Left colon (tissue), 2 donors: ENCODE measurements around the gene RAB25. TPM values are rescaled to one million over a fixed set of nuclear protein-coding genes. Genes with fewer than 3 reads are reported as not detected.
"Not testable (repeated sequence)": the region's sequence is repeated elsewhere in the genome, so short reads cannot be mapped to it uniquely, and the experiment has no call there.

Source experiments
- ATAC-seq: fragments of 200-7000 bp; cut with Tn5 transposase; one replicate; pipeline ENCODE4 v1.9.1; 2020; ENCODE audit warnings: mild to moderate bottlenecking, moderate library complexity
- DNase-seq, 2 donors: peaks; one replicate each; pipeline ENCODE4 v3.0.0-alpha.2; 2020
- intact Hi-C, 2 donors: fragments of 100-400 bp; cut with DNase I in 1 of 2; cut with micrococcal nuclease in 1 of 2; formaldehyde crosslinking; loops; one replicate each; pipeline versions ENCODE4 v1.11.2 to v1.14.0; 2022; cut with DNase I, micrococcal nuclease
- total RNA-seq, 2 donors: library from RNA; stranded (reverse); fragmentation: NEBNext Ultra II Directional; extraction: Animal tissue kit (Norgen Biotek cat#: 25700); gene quantifications; one replicate each; pipeline ENCODE4 v1.2.1, GENCODE V29; 2021
- donor health status: DM: no; HTN: no; CAD: no.
- donor health status: DM: yes; HTN: yes; CAD: no.

Gene RAB25
- total RNA-seq, 2 donors from 2014 or later = 203 to 231 TPM

DNA sequence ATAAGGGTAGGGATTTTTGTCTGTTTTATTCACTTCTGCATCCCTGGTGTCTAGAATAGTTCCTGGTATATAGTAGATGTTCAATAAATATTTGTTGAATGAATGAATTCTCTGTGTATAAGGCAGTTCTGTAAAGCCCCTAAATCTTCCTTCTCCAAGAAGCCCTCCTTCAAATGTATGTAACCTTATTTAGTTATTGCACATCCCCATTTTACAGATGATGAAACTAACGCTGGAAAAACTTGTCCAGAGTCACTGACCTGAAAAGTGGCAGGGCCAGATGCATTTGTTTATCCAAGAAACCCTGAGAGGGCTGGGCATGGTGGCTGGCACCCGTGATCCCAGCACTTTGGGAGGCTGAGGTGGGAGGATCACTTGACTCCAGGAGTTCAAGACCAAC is 49.3 kb downstream of the RAB25 start:
- intact Hi-C loops = no loop called here
- no peak for ATAC-seq
- DNase-seq = no peak

DNA sequence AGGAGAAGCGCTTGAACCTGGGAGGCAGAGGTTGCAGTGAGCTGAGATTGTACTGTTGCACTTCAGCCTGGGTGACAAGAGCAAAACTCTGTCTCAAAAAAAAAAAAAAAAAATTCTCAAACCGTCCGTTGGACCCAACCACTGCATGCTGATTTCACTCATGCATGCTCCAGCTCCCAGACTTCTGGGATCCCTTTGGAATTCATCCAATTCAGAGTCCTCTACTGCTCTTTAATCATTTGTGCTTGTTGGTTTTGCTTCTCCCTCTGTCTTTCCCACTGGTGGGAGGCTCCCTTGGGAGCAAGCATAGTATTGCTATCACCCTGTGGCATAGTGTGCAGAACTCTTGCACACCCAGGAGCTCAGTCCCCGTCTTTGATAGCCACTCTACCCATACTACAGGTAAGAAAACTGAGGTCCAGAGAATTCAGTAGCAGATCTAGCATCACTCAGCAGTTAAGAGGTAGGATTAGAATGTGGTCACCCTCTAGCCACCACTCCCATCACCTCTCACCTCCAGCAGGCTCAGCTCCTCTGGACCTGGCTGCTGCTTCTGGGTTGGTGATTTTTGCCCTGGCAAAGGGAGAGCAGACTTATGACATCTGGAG is 50.5 kb downstream of the RAB25 start:
- DNase-seq (no peak), ATAC-seq (no peak)

DNA sequence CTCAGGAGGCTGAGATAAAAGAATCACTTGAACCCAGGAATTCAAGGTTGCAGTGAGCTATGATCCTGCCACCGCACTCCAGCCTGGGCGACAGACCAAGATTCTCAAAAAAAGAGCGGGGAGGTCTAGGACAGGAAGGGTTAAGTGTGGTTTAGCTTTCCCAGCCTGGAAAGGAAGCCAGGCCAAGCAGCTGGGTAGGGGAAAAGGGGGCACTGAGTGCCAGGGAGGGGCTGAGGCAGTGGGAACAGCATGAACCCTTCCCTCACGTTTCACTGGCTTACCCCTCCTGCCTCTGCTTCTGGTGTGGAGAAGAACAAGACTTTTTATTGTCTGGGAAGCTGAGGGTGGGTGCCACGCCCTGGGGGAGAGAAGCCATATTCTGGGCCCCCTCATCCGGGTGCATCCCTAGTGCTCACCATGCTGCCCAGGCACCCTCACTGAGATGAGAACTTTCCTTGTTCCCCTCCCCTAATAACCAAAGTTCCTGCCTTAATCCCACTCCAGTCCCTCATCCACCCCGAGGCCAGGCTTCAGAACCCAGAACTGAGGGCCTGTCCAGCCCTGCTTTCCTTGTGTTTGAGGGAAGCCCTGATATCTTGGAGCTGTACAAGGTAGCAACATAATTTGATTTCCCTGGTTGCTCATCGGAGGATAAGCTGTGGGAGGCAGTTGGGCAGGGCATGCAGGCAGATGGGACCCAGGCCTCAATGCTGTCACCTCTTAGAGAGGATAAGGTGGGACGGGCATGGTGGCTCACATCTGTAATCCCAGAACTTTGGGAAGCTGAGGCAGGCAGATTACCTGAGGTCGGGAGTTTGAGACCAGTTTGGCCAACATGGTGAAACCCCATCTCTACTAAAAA is 51.5 kb downstream of the RAB25 start:
- ATAC-seq (no peak), DNase-seq (peak in 1 of 2 donors; percentile 36)
- intact Hi-C loops = no loop called here

More for the DNA sequence above, 50.5 kb downstream of the RAB25 start:
- intact Hi-C loops = no loop called here

DNA sequence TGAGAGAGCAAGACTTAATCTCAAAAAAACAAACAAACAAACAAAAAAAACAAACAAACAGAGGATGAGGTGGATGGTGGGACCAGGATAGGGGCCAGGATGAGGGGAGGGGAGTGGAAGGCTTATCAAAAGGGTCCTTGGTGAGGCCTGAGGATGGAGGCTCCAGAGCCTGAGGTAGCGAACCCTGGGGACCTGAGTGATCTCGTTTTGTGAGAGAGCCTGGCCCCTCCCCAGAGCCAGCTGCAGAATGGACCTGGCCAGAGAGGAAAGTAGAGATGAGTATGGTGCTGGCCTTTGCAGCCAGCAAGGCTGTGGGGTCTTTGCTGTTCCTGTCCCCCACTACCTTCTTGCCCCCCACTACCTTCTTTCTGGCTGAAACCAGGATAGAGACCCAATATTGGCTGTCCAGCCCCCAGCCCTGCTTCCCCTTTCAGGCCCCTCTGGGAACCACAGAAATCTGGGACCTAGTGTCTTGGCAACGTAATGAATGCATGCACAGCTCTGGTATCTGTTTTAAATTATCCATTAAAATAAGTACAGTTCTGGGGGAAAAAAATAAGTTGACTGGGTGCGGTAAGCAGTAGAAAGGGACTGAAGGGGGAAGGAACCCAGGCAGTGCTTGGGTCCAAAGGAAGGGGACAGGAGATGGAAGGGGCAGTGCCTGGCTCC is 52.5 kb downstream of the RAB25 start:
- ATAC-seq (no peak), DNase-seq (no peak)
- intact Hi-C loops = no loop called here

DNA sequence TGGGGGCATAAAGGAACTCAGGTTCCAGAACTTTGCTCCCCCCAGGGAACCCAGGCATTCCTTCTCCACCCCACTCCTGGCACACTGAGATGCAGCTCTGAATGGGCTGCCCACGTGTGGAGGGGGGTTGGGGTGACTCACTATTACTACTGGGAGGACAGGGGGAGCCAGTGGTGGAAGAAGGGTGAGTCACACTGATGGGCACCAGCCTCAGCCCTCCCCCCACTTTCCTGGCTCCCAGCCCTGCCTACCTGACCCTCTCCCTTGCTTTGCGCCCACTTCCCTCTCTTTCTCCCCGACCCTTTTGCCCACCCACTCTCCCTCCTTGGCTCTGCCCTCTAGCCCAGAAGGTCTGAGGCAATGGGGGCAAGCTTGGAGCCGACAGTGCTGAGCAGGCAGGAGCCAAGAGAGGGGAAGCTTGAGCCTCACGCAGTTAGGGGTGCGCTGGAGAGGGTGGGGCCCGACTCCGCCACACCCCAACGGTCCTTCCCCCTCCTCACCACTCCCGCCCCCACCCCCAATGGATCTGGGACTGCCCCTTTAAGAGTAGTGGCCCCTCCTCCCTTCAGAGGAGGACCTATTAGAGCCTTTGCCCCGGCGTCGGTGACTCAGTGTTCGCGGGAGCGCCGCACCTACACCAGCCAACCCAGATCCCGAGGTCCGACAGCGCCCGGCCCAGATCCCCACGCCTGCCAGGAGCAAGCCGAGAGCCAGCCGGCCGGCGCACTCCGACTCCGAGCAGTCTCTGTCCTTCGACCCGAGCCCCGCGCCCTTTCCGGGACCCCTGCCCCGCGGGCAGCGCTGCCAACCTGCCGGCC is 53.4 kb downstream of the RAB25 start, which contains the start of gene LMNA:
Gene LMNA, plus strand, starts transcription at position 611 of the 818 bp plus-strand sequence. CDS start 208 bp downstream, outside the sequence.
- DNase-seq = peak; percentile 92 to 93
- intact Hi-C loops = no loop called here
- ATAC-seq = peak; percentile 69

DNA sequence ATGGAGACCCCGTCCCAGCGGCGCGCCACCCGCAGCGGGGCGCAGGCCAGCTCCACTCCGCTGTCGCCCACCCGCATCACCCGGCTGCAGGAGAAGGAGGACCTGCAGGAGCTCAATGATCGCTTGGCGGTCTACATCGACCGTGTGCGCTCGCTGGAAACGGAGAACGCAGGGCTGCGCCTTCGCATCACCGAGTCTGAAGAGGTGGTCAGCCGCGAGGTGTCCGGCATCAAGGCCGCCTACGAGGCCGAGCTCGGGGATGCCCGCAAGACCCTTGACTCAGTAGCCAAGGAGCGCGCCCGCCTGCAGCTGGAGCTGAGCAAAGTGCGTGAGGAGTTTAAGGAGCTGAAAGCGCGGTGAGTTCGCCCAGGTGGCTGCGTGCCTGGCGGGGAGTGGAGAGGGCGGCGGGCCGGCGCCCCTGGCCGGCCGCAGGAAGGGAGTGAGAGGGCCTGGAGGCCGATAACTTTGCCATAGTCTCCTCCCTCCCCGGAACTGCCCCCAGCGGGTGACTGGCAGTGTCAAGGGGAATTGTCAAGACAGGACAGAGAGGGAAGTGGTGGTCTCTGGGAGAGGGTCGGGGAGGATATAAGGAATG is 54.1 kb downstream of the RAB25 start:
- intact Hi-C loops = no loop called here
- DNase-seq (no peak), ATAC-seq (peak; percentile 40)

DNA sequence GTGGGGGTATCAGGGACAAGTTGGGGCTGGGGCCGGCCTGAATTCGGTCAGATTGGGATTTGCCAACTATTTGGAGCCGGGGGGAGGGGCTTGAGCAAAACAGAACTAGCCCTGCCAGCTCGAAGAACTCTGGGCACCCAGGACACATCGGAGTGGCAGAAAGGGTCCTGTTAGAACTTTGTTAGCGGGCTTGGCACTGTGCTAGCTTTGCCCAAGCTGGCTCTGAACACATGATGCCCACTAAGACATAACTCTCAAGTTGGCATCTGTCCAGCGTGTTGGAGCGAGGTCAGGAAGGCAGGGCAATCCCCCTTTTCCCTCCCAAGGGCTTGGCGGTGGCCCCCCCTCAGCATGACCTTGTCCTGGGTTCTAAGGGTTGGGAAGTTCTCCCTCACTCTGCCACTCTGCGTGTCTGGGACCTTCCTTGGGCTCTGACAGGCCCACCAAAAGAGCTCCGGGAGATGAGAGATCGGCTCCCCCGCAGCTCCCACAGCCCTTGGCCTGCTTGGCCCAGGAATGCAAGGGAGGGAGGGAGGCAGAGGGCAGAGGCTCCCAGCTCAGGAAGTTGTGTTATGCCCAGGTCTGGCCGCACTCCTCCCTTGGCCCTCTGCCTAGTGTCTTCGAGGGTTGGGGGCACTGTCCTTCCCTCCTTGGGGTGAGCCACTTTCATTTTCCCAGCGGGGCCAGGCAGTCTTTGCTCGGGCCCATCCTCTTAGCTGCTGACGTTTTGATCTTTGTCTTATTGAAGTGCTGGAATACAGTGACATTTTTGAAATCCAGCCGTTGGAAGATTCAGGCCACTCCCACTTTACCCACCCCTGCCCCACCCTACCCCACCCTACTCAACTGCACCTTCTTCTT is 54.8 kb downstream of the RAB25 start:
- intact Hi-C loops = no loop called here
- ATAC-seq (peak; percentile 50), DNase-seq (peak; percentile 75)

DNA sequence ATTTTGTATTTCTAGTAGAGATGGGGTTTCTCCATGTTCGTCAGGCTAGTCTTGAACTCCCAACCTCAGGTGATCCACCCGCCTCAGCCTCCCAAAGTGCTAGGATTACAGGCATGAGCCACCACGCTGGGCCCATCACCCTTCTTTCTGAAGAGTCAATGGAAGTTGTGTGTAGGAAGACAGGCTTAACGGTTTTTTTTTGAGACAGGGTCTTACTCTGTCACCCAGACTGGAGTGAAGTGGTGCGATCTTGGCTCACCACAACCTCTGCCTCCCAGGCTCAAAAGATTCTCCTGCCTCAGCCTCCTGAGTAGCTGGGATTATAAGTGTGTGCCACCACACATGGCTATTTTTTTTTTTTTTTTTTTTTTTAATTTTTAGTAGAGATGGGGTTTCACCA is 55.8 kb downstream of the RAB25 start:
- not testable (repeated sequence) for DNase-seq

DNA sequence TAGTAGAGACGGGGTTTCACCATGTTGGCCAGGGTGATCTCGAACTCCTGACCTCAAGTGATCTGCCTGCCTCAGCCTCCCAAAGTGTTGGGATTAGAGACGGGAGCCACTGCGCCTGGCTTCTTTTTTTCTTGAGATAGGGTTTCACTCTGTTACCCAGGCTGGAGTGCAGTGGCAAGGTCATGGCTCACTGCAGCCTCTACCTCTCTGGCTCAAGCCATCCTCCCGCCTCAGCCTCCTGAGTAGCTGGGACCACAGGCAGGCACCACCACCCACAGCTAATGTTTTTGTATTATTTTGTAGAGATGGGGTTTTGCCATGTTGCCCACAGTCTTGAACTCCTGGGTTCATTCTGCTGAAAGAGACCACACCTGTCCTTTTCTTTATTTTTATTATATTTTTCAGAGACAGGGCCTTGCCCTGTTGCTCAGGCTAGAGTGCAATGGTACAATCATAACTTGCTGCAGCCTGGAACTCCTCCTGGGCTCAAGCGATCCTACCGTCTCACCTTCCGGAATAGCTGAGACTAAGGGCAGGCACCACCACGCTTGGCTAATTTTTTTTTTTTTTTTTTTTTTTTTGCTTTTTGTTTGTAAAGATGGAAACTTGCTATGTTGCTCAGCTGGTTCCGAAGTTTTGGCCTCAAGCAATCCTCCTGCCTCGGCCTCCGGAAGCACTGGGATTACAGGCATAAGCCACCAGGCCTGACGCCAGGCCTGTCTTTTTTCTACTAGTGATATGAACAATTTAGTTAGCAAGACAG is 56.6 kb downstream of the RAB25 start:
- no peak for DNase-seq

More for the DNA sequence above, 55.8 kb downstream of the RAB25 start:
- intact Hi-C loops, ATAC-seq: not testable (repeated sequence)

DNA sequence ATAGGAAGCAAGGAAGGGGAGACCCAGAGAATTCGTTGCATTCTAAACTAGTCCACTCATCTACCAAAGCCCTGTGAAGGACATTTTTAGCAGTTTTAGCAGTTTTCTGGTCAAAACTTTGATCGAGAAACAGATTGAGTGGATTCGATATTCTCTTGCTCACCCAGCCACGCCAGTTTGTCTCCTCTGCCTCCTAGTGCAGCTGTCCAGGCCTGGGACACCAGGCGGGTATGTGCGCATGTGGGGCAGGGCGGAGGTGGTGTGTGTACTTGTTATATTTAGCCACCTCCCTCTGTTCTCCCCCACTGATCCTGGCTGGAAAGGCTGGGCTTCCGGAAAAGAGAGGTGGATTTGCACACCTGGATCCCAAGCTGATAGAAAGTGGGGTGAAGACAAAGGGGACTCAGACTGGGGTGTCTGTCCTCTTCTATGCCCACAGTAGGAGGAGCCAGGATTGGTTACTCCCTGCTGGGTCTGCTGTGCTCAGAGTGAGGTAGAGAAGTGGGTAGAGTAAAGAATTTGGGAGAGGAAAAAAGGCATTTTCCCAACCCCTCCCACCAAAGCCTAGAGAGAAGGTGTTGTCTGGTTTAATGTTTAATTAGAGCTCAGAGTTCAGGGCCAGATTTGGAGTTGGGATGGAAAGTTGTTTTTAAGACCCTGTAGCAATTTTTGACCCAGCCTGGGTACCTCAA is 57.4 kb downstream of the RAB25 start:
- DNase-seq (peak; percentile 85 to 92), ATAC-seq (peak; percentile 58)
- intact Hi-C loops = no loop called here

More for the DNA sequence above, 56.6 kb downstream of the RAB25 start:
- intact Hi-C loops = no loop called here
- no peak for ATAC-seq

DNA sequence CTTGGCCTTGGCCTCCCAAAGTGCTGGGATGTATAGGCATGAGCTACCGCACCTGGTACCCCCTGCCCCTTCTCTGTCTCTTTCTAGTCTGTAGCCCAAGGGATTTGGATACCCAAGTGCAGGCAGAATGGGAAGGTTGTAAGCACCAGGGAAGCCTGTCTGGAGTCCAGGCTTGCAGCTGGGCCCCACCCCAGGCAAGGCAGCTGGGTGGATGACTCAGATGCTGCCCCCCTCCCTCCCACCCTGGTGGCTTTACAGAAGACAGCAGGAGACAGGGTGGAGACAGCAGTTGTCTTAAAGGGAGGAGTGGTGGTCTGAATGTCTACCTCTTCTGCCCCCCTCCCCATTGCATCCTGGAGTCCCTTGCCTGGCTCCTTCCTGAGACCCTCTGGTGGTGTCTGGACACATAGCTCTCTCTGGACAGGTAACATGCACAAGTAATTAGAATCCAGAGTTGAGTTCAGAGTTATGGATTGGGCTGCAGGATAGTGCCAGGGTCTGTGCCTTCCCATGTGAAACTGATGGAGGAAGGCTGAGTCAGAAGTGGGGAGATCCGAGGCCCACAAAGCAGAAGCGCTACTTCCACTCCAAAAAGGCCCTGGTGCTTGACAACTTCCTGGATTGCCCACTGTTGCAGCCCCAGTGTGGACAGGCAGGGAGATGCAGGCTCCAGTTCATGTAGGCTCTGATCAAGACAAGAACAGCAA is 58.7 kb downstream of the RAB25 start:
- DNase-seq = peak; percentile 65 to 75

More for the DNA sequence above, 58.7 kb downstream of the RAB25 start:
- peak; percentile 12 for ATAC-seq
- intact Hi-C loops = no loop called here

Other genes starting within 250 kb of the RAB25 start
- 10 to 100 TPM; 38.2 to 41.2 TPM for gene GON4L, start 203.9 kb upstream of the RAB25 start, total RNA-seq
- gene SYT11, start 201.6 kb upstream of the RAB25 start, total RNA-seq = 1 to 10 TPM; 1.8 to 4.2 TPM
- 10 to 100 TPM; 21.5 to 26.3 TPM for gene RIT1, start 149.8 kb upstream of the RAB25 start, total RNA-seq
- 10 to 100 TPM; 45.6 to 54.1 TPM for gene KHDC4, start 126.7 kb upstream of the RAB25 start, total RNA-seq
- 1 to 10 TPM; 5.2 to 5.6 TPM for gene RXFP4, start 119.5 kb upstream of the RAB25 start, total RNA-seq
- 100 to 1,000 TPM in 1 of 2 donors, 10 to 100 TPM in 1; 99.3 to 103 TPM for gene ARHGEF2, start 82.6 kb upstream of the RAB25 start, total RNA-seq
- 100 to 1,000 TPM; 180 TPM for gene SSR2, start 40.2 kb upstream of the RAB25 start, total RNA-seq
- 10 to 100 TPM; 21.7 to 26.7 TPM for gene UBQLN4, start 7.4 kb upstream of the RAB25 start, total RNA-seq
- 10 to 100 TPM; 70.6 to 72.7 TPM for gene LAMTOR2, start 6.4 kb upstream of the RAB25 start, total RNA-seq
- gene MEX3A, start 21.3 kb downstream of the RAB25 start, total RNA-seq = 1 to 10 TPM in 1 of 2 donors, under 1 TPM in 1; 0.78 to 1.1 TPM
- 100 to 1,000 TPM; 335 to 478 TPM for gene LMNA, start 53.6 kb downstream of the RAB25 start, total RNA-seq
- 1 to 10 TPM; 3.5 to 6.5 TPM for gene SEMA4A, start 92.4 kb downstream of the RAB25 start, total RNA-seq
- 10 to 100 TPM; 21.3 to 30.3 TPM for gene SLC25A44, start 132.9 kb downstream of the RAB25 start, total RNA-seq
- 10 to 100 TPM; 39.3 to 40.3 TPM for gene PMF1, start 151.8 kb downstream of the RAB25 start, total RNA-seq
- 1 to 10 TPM; 1.1 to 1.2 TPM for gene BGLAP, start 181.0 kb downstream of the RAB25 start, total RNA-seq
- gene PAQR6, start 186.9 kb downstream of the RAB25 start, total RNA-seq = 1 to 10 TPM; 1.8 to 3.0 TPM
- 10 to 100 TPM; 65.3 to 73.9 TPM for gene SMG5, start 221.7 kb downstream of the RAB25 start, total RNA-seq
- gene TMEM79, start 223.2 kb downstream of the RAB25 start, total RNA-seq = 1 to 10 TPM; 3.9 to 4.0 TPM
- gene GLMP, start 234.5 kb downstream of the RAB25 start, total RNA-seq = 10 to 100 TPM; 43.8 to 50.3 TPM
- not detected for gene VHLL, start 238.1 kb downstream of the RAB25 start, total RNA-seq